PC-3 (cell line): Measurements from ENCODE around the gene SPTLC2. TPM values are rescaled to one million over a fixed set of nuclear protein-coding genes. Genes with fewer than 3 reads are reported as not detected.

Source experiments
- ATAC-seq: fragments of 200-7000 bp; cut with Tn5 transposase; 2 replicates; pipeline ENCODE4 v1.9.1; 2020; ENCODE audit warnings: mild to moderate bottlenecking, moderate library complexity
- BruUV-seq: library from RNA; stranded (reverse); fragments of 400-500 nt; replicated peaks from 2 replicates; lab custom pipeline; 2021; lab: Mats Ljungman, UMichigan
- CTCF ChIA-PET: fragments of 300-600 bp; sonication (Branson Sonifier 250); formaldehyde crosslinking; loops from one replicate; lab custom pipeline; 2022; ENCODE audit warnings: antibody characterized with exemption; lab: Charles Lee
- POLR2A ChIA-PET: fragments of 300-600 bp; sonication (Branson Sonifier 250); formaldehyde crosslinking; loops from one replicate; lab custom pipeline; 2022; ENCODE audit warnings: antibody characterized with exemption; ENCODE audit not compliant: unreplicated experiment; lab: Charles Lee
- DNase-seq: peaks from one replicate; pipeline ENCODE4 v3.0.0-alpha.2; 2015
- H2AFZ ChIP-seq: fragments of 300-600 bp; sonication (generic); 2 replicates; pipeline ENCODE4 v1.6.0; 2016; ENCODE audit warnings: antibody characterized with exemption, low read length
- H3F3A ChIP-seq: fragments of 300-600 bp; sonication (generic); one replicate; pipeline ENCODE4 v1.6.0; 2017; ENCODE audit warnings: antibody characterized with exemption, low read length, control low read depth, mild to moderate bottlenecking; ENCODE audit not compliant: unreplicated experiment
- H3K27ac ChIP-seq: fragments of 300-600 bp; sonication (generic); 2 replicates; pipeline ENCODE4 v1.5.1; 2016; ENCODE audit warnings: mild to moderate bottlenecking, low read length
- H3K27me3 ChIP-seq: fragments of 300-600 bp; sonication (generic); 2 replicates; pipeline ENCODE4 v1.6.1; 2016; ENCODE audit warnings: low read length, mixed read lengths
- H3K36me3 ChIP-seq: fragments of 300-600 bp; sonication (generic); 2 replicates; pipeline ENCODE4 v1.6.1; 2016; ENCODE audit warnings: low read depth, mixed run types, low read length, mixed read lengths
- H3K4me1 ChIP-seq: fragments of 300-600 bp; sonication (generic); 2 replicates; pipeline ENCODE4 v1.5.1; 2016; ENCODE audit warnings: low read length; ENCODE audit not compliant: insufficient read depth
- H3K4me2 ChIP-seq: fragments of 300-600 bp; sonication (generic); 2 replicates; pipeline ENCODE4 v1.6.0; 2016; ENCODE audit warnings: low read length
- H3K4me3 ChIP-seq: fragments of 300-600 bp; sonication (generic); 2 replicates; pipeline ENCODE4 v1.5.1; 2016; ENCODE audit warnings: mild to moderate bottlenecking, low read length, mixed read lengths
- H3K79me2 ChIP-seq: fragments of 300-600 bp; sonication (generic); 2 replicates; pipeline ENCODE4 v1.6.1; 2017; ENCODE audit warnings: low read length, mixed read lengths
- H3K9ac ChIP-seq: fragments of 300-600 bp; sonication (generic); 2 replicates; pipeline ENCODE4 v1.6.0; 2016; ENCODE audit warnings: mild to moderate bottlenecking, low read length
- H3K9me2 ChIP-seq: fragments of 300-600 bp; sonication (generic); replicated peaks from 2 replicates; pipeline ENCODE4 v1.6.1; 2016; ENCODE audit warnings: mixed run types, low read length, mixed read lengths
- H3K9me3 ChIP-seq: fragments of 300-600 bp; sonication (generic); 2 replicates; pipeline ENCODE4 v1.6.1; 2016; ENCODE audit warnings: low read length, mixed read lengths
- H4K20me1 ChIP-seq: fragments of 300-600 bp; sonication (generic); 2 replicates; pipeline ENCODE4 v1.6.1; 2016; ENCODE audit warnings: low read length, mixed read lengths
- EZH2 ChIP-seq: fragments of 300-600 bp; sonication (generic); IDR thresholded peaks from one replicate; pipeline ENCODE4 v1.6.1; 2017; ENCODE audit warnings: antibody characterized with exemption, mild to moderate bottlenecking, low read length; ENCODE audit not compliant: unreplicated experiment
- EZH2phosphoT487 ChIP-seq: fragments of 300-600 bp; sonication (generic); IDR thresholded peaks from 2 replicates; pipeline ENCODE4 v1.6.1; 2018; ENCODE audit warnings: mild to moderate bottlenecking, antibody characterized with exemption, low read length, borderline replicate concordance
- intact Hi-C: fragments of 100-400 bp; cut with micrococcal nuclease; formaldehyde crosslinking; loops from 2 replicates; pipeline ENCODE4 v1.9.0; 2023
- total RNA-seq: library from RNA; depleted of rRNA; stranded (reverse); fragments of >200 nt; gene quantifications from 2 replicates; pipeline ENCODE4 v1.2.3, GENCODE V29; 2014
- TF ChIP-seq, protein P1 (sequence below): fragments of 300-600 bp; sonication (generic); conservative IDR thresholded peaks from 2 replicates; pipeline ENCODE4 v1.5.1; 2017; ENCODE audit warnings: antibody characterized with exemption, low read depth, mild to moderate bottlenecking, low read length

Gene SPTLC2
- total RNA-seq, 1 experiment from 2014 or later: 27.6 TPM

DNA sequence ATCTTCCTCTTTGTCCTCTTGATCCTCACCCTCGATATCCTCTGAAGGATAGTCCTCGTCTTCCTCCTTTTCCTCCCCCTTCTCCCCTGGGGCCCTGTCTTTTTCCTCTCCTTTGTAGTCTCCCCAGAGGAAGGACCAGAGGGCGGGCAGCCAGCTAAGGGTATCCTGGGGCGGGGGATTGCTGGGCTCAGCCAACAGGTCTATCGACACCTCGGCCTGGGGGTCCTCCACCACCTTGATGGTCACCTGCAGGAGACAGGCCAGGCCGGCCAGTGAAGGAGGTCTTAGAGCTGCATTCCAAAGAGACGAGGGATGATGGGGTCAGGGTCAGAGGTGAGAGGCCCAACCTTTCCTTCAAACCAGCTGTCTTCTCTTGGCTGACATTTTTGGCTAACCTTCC, 134.0 kb downstream of the SPTLC2 start:
- TF ChIP-seq, protein P1, sequence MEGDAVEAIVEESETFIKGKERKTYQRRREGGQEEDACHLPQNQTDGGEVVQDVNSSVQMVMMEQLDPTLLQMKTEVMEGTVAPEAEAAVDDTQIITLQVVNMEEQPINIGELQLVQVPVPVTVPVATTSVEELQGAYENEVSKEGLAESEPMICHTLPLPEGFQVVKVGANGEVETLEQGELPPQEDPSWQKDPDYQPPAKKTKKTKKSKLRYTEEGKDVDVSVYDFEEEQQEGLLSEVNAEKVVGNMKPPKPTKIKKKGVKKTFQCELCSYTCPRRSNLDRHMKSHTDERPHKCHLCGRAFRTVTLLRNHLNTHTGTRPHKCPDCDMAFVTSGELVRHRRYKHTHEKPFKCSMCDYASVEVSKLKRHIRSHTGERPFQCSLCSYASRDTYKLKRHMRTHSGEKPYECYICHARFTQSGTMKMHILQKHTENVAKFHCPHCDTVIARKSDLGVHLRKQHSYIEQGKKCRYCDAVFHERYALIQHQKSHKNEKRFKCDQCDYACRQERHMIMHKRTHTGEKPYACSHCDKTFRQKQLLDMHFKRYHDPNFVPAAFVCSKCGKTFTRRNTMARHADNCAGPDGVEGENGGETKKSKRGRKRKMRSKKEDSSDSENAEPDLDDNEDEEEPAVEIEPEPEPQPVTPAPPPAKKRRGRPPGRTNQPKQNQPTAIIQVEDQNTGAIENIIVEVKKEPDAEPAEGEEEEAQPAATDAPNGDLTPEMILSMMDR: no peak
- ATAC-seq (no peak), DNase-seq (no peak)
- Histone ChIP-seq H3K27me3 (no peaks in the 10 kb centered on the region), H3K27ac (no peak overlapping the region), H3K79me2 (no peaks in the 10 kb centered on the region), H3K4me1 (no peaks in the 10 kb centered on the region), H3K9ac (no peak overlapping the region), H3K4me3 (no peak overlapping the region), H3K9me2 (no peaks in the 10 kb centered on the region), H4K20me1 (no peaks in the 10 kb centered on the region), H3K36me3 (no peaks in the 10 kb centered on the region), H3F3A (no peaks in the 10 kb centered on the region), H3K9me3 (no peaks in the 10 kb centered on the region), H3K4me2 (no peak overlapping the region), H2AFZ (no peak overlapping the region)
- intact Hi-C loops: no loop called here
- ChIA-PET CTCF (no interaction called here), POLR2A (no interaction called here)
- BruUV-seq: no TSS peak

DNA sequence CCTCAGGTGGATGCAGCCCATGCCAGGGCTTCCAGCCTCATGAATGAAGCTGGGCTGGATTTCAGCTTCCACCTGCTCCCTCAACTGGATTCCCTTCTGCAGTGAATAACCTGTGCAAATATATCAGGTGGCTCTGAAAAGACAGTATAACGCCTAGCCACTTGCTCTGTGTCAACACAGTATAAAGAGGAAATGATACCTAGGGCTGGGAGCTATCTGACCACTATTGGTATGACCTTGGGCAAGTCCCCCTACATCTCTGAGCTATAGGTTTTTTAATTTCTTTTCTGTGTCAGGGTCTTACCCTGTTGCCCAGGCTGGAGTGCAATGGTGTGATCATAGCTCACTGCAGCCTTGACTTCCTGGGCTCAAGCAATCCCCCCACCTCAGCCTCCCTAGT, 137.6 kb downstream of the SPTLC2 start:
- ChIA-PET CTCF (no interaction called here), POLR2A (no interaction called here)
- Histone ChIP-seq H3F3A (no peaks in the 10 kb centered on the region), H3K9me3 (no peaks in the 10 kb centered on the region), H2AFZ (no peak overlapping the region), H4K20me1 (no peaks in the 10 kb centered on the region), H3K79me2 (no peaks in the 10 kb centered on the region), H3K9me2 (no peaks in the 10 kb centered on the region), H3K36me3 (no peaks in the 10 kb centered on the region), H3K9ac (no peak overlapping the region), H3K4me3 (no peak overlapping the region), H3K4me1 (no peaks in the 10 kb centered on the region), H3K27ac (no peak overlapping the region), H3K4me2 (no peak overlapping the region), H3K27me3 (no peaks in the 10 kb centered on the region)
- intact Hi-C loops: no loop called here
- BruUV-seq: no TSS peak
- TF ChIP-seq EZH2phosphoT487 (no peak), EZH2 (no peak)
- TF ChIP-seq, protein P1: no peak
- no peak for DNase-seq
- no peak for ATAC-seq

GRCh38 chr14:77478029-77478428, 138.4 kb downstream of the SPTLC2 start:
- Histone ChIP-seq H3K9me3 (no peaks in the 10 kb centered on the region), H3K4me1 (no peaks in the 10 kb centered on the region), H3K9ac (no peak overlapping the region), H3K4me3 (no peak overlapping the region), H3K79me2 (no peaks in the 10 kb centered on the region), H3K27ac (no peak overlapping the region), H2AFZ (no peak overlapping the region), H3K9me2 (no peaks in the 10 kb centered on the region), H3K27me3 (no peaks in the 10 kb centered on the region), H4K20me1 (no peaks in the 10 kb centered on the region), H3F3A (no peaks in the 10 kb centered on the region), H3K4me2 (no peak overlapping the region), H3K36me3 (no peaks in the 10 kb centered on the region)
- no TSS peak for BruUV-seq
- DNase-seq: no peak
- ATAC-seq: no peak; the same call in 1 of the 2 replicates
- CTCF ChIA-PET: no interaction called here
- TF ChIP-seq EZH2phosphoT487: no peak
- TF ChIP-seq, protein P1: no peak
- TF ChIP-seq EZH2: no peak
- intact Hi-C loops: no loop called here
- POLR2A ChIA-PET: no interaction called here
